SIG-M5 treated with dmso at 0.1 percent for 504 hours (cell line): Measurements from ENCODE around the gene ZNF317.
"Not testable (repeated sequence)": the region's sequence is repeated elsewhere in the genome, so short reads cannot be mapped to it uniquely, and the experiment has no call there.

Experiments
- DNase-seq: peaks from one replicate; lab custom pipeline; 2025; ENCODE audit not compliant: unreplicated experiment; lab: John Stamatoyannopoulos, UW

The ZNF317 gene

GRCh38 chr19:9171393-9171991 is 31.3 kb downstream of the ZNF317 start:
- DNase-seq, result no peak

- DNase-seq, result no peak
Observed at GRCh38 chr19:9175326-9175725, 35.1 kb downstream of the ZNF317 start.

DNA sequence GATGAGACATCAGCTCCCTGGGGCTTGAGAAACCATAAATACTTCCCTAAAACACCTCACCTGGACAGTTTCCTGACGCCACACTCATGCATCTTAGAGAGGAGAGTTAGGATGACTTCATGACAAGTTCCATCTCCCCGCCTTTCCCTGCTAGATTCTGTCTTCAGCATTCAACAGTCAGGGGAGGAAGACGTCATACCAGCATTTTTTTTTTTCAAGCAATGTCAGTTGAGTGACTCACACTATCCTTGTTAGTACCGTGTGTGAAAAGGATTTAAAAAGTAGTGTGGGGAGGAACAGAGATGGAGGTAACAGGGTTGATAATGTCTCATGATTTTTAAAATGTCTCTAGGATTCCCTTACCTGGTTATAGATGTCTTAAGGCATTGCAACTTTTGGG is 38.7 kb downstream of the ZNF317 start, which contains the start of gene OR7D2:
TSS of gene OR7D2 (plus strand) at position 79 of the 400 bp plus-strand sequence. CDS start 6,803 bp downstream, outside the sequence.
- no peak for DNase-seq

- DNase-seq, result no peak
Observed at GRCh38 chr19:9183000-9183399, 42.8 kb downstream of the ZNF317 start.

DNA sequence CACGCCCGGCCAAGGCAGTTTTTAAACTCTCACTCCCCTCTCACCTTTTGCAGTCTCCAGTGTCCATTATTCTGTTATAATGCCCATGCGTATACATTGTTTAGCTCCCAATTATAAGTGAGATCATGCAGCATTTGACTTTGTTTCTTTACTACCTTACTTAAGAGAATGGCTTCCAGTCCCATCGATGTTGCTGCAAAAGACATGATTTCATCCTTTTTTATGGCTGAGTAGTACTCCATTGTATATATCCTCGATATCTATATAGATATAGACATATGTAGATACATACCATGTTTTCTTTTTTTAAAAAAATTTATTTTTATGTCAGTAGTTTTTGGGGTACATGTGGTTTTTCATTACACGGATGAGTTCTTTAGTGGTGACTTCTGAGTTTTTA is 47.0 kb downstream of the ZNF317 start:
- DNase-seq, result no peak

DNA sequence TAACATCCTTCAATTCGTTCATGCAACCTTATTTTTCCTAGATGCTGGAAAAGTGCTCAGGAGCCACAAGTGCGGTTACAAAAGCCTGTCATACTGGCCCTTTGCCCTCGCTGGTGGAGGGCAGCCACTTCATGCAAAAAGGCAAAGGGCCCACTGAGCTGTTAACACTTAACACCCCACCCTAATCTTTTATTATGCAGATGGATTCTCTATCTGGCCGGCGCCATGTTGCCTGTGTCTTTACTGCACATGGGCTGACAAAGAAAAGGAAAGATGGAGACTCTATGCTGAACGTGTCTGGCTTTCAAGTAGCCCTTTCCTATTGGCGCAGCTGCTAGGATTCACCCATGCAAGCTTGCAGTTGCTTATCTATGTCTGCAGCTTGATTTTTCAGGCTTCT is 49.3 kb downstream of the ZNF317 start:
- no peak for DNase-seq

GRCh38 chr19:9198044-9198443 is 57.8 kb downstream of the ZNF317 start:
- not testable (repeated sequence) for DNase-seq

DNA sequence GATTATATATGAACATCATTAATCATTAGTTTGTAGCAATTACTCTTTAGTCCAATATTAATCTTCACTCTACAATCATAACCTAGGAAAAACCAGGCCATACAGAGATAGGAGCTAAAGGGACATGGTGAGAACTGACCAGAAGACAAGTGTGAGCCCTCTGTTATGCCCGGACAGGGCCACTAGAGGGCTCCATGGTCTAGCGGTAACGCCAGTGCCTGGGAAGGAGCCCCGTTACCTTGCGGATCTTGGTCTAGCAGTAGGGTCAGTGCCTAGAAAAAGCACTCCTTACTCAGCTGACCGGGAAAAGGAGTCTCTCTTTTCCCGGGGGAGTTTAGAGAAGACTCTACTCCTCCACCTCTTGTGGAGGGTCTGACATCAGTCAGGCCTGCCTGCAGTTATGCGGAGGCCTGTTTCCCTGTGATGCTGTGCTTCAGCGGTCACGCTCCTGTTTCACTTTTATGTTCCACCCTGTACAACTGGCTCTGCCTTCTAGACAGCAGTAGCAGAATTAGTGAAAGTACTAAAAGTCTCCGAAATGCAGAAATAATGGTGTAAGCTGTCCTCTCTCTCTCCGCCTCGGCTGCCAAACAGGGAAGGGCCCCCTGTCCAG is 65.4 kb downstream of the ZNF317 start:
- peak; percentile 20 for DNase-seq
